NCI-H2081 (cell line): ENCODE data around the gene ZNF629.

Source experiments
- DNase-seq, 2 experiments: peaks; one replicate each; lab custom pipeline; 2025; lab: John Stamatoyannopoulos, UW

The ZNF629 gene

GRCh38 chr16:30786115-30786935, 680 bp downstream of the ZNF629 start:
- DNase-seq = no peak

- no peak for DNase-seq
Measured at GRCh38 chr16:30785126-30786106, 1.6 kb downstream of the ZNF629 start.

GRCh38 chr16:30784215-30784614, 2.8 kb downstream of the ZNF629 start:
- no peak for DNase-seq

DNA sequence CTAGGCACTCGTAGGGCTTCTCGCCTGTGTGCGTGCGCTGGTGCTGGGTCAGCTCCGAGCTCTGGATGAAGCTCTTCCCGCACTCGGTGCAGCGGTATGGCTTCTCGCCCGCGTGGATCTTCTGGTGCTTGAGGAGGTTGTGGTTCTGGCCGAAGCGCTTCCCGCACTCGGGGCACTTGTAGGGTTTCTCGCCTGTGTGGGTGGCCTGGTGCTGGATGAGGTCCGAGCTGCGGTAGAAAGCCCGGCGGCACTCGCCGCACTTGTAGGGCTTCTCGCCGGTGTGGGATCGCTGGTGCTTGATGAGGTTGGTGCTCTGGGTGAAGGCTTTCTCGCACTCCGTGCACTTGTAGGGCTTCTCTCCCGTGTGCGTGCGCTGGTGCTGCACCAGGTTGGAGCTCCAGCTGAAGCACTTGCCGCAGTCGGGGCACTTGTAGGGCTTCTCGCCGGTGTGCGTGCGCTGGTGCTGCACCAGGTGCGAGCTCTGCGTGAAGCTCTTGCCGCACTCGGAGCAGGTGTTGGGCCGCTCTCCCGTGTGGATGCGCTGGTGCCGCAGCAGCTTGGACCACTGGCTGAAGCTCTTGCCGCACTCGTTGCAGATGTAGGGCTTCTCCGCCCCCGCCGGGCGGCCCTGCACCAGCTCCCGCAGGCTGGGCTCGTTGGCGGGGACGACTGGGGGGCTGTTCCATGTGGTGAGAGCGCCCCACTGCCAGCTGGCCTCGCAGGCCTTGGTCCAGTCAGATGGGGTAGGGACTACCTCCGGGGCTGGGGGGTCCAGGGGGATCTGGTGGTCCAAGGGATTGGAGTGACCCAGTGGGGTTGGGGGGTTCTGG, 3.5 kb downstream of the ZNF629 start:
- DNase-seq = no peak

- no peak for DNase-seq
Measured at GRCh38 chr16:30782486-30783279, 4.3 kb downstream of the ZNF629 start.

- no peak for DNase-seq
Measured at GRCh38 chr16:30780549-30780948, 6.5 kb downstream of the ZNF629 start.

DNA sequence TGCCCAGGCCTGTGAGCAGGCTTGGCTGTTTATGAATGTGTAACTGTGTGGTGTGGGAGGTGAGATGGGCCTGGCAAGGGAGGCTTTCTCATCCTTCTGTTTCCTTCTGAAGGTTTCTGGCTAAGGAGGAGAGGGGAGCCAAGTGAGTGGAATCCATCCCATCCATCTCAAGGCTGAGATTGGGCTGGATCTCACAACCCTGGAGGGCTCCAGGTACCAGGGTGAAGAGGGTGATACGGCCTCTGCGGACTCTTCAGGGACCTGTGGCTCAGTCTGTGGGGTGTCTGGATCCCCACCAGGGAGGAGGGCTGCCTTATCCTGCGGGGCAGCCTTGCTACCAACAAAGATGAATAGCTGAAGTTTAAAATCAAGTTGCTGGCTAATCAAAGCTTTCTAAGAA, 7.0 kb downstream of the ZNF629 start:
- DNase-seq = no peak

- DNase-seq = no peak
Measured at GRCh38 chr16:30779596-30779995, 7.4 kb downstream of the ZNF629 start.

DNA sequence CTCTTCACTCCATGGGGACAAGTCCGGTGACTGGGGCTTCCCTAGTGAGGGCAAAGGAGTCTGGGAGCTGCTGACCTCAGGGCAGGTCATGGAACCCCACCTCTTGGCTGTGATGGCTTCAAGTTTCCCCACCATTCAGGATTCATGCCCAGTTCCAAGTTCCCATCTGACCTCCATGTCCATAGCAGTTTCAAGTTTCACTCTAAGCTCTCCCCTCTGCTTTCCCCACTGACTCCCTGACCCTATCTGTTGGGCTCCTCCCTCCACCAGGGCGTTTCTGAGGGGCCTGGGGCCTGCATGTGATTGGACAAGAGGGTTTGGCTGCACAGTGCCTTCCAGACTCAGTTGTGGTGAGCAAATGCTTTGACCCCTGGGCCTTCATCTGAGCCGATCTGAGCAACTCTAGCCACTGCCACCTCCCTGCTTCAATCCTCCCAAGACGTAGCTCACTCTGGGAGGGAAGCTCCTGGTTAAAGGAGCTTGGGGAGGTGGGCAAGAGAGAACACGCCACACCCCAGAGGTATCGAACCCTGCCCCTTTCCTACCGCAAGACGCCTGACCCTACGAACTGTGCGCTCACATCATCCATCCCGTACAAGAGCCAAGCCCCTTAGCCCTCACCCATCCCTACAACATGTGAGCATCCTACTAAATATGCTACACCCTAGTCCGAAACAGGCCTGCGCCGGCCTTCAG, 8.3 kb downstream of the ZNF629 start:
- no peak for DNase-seq

DNA sequence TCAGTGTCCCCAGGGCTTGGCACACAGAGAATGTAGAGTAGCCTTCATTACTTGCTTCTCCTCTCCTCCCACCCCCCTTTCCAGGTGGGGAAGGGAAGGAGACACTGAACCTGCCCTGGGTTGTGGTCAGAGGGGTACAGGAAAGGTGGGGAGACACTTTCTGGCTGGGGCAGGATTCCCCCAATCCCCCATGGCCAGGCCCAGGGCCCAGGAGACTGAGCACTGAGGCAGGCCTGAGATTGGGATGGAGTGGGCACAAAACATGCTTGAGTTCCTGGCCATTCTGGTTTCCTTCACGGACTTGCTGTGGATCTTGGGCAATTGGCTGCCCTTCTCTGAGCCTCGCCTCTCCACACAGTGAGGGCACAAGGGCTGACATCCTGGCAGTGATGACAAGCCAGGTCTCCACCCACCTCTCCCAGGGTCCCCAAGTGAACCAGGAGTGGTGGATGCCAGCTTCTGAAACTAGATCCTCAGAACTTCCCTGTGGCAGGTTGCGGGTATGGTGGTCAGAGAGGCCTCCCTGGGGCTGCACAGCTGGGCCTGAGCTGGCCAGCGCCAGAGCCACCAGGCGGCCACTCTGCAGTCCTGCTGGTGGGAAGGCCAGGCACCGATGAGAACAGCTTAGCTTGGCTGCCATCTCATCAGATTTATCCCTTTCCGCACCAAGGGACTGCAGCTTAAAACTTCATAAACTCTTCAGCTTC, 9.3 kb downstream of the ZNF629 start:
- no peak for DNase-seq

GRCh38 chr16:30775392-30776188, 11.4 kb downstream of the ZNF629 start:
- DNase-seq = peak; percentile 58 to 72

DNA sequence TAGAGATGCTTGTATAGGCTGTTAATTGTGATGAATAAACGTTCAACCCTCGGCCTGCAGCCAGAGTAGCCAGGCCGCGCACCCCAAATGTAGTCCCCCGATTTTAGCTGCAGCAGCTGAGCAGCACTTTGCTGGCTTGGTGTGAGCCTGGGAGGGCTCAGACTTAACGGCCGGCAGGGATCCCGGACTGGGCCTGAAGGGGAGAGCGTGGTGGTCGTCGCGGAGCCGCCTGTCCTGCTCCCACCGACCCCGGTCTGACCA, 11.9 kb downstream of the ZNF629 start:
- no peak for DNase-seq

DNA sequence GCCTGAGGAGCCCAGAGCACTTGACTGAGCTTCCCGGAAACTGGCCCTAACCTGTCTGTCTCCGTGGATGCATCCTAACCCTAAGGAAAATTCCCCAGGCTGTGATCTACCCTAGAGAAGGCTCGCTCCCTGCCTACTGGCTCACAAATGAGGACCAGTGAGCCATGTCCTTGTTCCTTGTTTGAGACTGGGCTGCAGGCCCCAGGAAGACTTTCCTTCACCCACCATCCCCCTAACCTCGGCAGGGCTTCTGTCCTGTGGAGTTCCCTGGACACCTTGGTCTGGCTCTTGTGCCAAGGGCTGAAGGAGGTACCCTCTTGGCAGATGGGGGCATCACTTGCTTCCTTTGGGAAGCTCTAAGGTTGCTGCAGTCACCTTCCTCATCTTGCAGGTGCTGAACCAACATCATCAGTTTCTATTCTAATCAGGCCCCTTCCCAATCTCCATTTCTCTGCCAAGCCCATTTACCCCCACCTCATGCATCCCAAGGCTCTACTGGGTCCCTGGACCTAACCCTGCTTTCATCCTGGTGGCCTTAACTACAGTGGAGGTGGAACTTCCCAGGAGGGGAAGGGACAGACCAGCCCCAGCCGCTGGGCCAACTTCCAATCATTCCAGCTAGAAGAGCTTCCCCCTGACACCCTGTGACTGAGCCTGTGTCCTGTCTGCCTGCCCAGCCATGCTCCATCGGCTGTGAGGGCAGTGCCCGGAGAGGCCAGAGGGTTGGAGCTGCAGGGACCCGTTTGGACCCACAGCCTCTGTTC, 12.5 kb downstream of the ZNF629 start:
- no peak for DNase-seq

- no peak for DNase-seq
Measured at GRCh38 chr16:30773826-30774225, 13.2 kb downstream of the ZNF629 start.

- DNase-seq = no peak
Measured at GRCh38 chr16:30771726-30772125, 15.3 kb downstream of the ZNF629 start.

- DNase-seq = no peak
Measured at GRCh38 chr16:30769379-30770089, 17.5 kb downstream of the ZNF629 start.

DNA sequence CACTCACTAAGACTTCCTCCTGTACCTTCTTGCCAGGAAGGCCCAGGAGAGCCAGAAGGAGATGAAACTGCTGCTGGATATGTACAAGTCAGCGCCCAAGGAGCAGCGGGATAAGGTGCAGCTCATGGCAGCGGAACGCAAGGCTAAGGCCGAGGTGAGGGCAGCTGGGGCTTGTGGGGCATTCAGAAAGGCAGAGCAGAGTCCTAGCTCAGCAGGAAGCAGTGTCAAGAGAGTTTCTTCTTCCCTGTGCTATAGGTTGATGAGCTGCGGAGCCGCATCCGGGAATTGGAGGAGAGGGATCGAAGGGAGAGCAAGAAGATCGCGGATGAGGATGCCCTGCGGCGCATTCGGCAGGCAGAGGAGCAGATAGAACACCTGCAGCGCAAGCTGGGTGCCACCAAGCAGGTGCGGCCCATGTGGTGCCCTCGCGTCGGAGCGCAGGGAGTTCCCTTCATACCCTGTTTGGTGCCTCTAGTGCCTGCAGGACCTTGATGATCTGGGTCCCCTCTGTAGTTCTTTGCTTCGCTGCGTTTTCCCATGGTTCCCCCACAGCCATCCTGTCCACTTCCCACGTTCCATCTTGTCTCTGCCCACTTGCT, 18.3 kb downstream of the ZNF629 start:
- DNase-seq = no peak
